A549 (cell line): Measurements from ENCODE around the gene SNAI3.

Experiments
- BHLHE40 ChIP-seq: IDR thresholded peaks from 2 replicates; pipeline ENCODE4 v1.6.1; 2012; ENCODE audit warnings: low read depth, low read length, inconsistent platforms
- ELK1 ChIP-seq: fragments of 150-350 bp; IDR thresholded peaks from 2 replicates; pipeline ENCODE4 v1.6.1; 2014; ENCODE audit warnings: low read depth, mild to moderate bottlenecking, low read length
- HMGXB4 ChIP-seq: fragments of 250-450 bp; sonication (Bioruptor Pico); IDR thresholded peaks from 2 replicates; pipeline ENCODE4 v1.5.0; 2021; ENCODE audit warnings: mild to moderate bottlenecking, moderate library complexity, borderline replicate concordance
- JUN ChIP-seq, 2 experiments: fragments of >200 bp; sonication (Bioruptor Twin); formaldehyde crosslinking; IDR thresholded peaks; 2 replicates in 1 of 2; 3 replicates in 1 of 2; pipeline ENCODE4 v1.6.1; 2016 to 2017
- KDM1A ChIP-seq: fragments of 200-600 bp; sonication (generic); IDR thresholded peaks from 2 replicates; pipeline ENCODE4 v1.6.1; 2016; ENCODE audit warnings: low read depth, mild to moderate bottlenecking
- NFE2L2 ChIP-seq: fragments of 150-350 bp; conservative IDR thresholded peaks from 2 replicates; pipeline ENCODE4 v1.6.1; 2014; ENCODE audit warnings: low read length
- POLR2A ChIP-seq: IDR thresholded peaks from 2 replicates; pipeline ENCODE4 v1.6.1; 2012; ENCODE audit warnings: mild to moderate bottlenecking, low read length
- REST ChIP-seq: fragments of 200-600 bp; sonication (generic); IDR thresholded peaks from 2 replicates; pipeline ENCODE4 v1.6.1; 2016; ENCODE audit warnings: antibody characterized with exemption, mild to moderate bottlenecking, moderate library complexity
- RFX5 ChIP-seq: fragments of 450-650 bp; IDR thresholded peaks from 2 replicates; pipeline ENCODE4 v1.7.1; 2014; ENCODE audit warnings: antibody characterized with exemption, mild to moderate bottlenecking, moderate library complexity
- TFCP2L1 ChIP-seq: fragments of 250-450 bp; sonication (Bioruptor Pico); IDR thresholded peaks from 2 replicates; pipeline ENCODE4 v1.5.0; 2021; ENCODE audit warnings: mild to moderate bottlenecking
- ZC3H11A ChIP-seq: fragments of 450-650 bp; IDR thresholded peaks from 2 replicates; pipeline ENCODE4 v1.6.1; 2014; ENCODE audit warnings: antibody characterized with exemption, mild to moderate bottlenecking
- TF ChIP-seq, protein P1 (sequence below): fragments of >200 bp; sonication (Bioruptor Twin); formaldehyde crosslinking; IDR thresholded peaks from 3 replicates; pipeline ENCODE4 v1.5.1; 2016
- TF ChIP-seq, protein P2 (sequence below): fragments of 450-650 bp; IDR thresholded peaks from 2 replicates; pipeline ENCODE4 v1.6.1; 2014; ENCODE audit warnings: antibody characterized with exemption

DNA sequence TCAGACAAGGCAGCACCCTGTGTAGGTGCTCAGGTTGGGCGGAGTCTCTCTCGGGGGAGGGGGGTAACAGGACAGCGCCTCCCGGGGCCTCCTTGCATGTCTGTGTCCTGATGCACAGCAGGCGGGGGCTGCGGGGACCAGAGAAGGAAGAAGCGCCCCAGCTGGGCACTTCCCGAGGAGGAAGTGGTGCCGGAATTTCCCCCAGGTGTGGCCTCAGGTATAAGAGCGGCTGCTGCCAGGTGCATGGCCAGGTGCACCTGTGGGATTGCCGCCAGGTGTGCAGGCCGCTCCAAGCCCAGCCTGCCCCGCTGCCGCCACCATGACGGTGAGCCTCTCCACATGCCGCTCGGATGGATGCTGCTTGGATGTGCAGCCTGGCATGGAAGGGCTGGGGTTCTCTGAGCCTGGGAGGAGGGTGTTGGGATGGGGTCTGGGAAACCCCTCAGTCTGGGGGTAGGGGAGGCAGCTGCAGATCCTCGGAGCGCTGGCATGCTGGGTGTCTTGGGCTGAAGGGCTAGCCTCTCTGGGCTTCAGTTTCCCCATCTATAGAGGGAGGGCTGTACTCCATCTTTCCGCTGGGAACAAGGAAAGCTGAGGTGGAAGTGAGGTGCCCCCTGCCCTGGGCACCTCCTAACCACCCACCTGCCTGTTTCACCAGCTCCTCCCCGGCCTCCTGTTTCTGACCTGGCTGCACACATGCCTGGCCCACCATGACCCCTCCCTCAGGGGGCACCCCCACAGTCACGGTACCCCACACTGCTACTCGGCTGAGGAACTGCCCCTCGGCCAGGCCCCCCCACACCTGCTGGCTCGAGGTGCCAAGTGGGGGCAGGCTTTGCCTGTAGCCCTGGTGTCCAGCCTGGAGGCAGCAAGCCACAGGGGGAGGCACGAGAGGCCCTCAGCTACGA, 47.7 kb downstream of the SNAI3 start, which contains the start of gene IL17C:
- TF ChIP-seq, protein P1, sequence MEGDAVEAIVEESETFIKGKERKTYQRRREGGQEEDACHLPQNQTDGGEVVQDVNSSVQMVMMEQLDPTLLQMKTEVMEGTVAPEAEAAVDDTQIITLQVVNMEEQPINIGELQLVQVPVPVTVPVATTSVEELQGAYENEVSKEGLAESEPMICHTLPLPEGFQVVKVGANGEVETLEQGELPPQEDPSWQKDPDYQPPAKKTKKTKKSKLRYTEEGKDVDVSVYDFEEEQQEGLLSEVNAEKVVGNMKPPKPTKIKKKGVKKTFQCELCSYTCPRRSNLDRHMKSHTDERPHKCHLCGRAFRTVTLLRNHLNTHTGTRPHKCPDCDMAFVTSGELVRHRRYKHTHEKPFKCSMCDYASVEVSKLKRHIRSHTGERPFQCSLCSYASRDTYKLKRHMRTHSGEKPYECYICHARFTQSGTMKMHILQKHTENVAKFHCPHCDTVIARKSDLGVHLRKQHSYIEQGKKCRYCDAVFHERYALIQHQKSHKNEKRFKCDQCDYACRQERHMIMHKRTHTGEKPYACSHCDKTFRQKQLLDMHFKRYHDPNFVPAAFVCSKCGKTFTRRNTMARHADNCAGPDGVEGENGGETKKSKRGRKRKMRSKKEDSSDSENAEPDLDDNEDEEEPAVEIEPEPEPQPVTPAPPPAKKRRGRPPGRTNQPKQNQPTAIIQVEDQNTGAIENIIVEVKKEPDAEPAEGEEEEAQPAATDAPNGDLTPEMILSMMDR: no peak
- TF ChIP-seq ZC3H11A (no peak), HMGXB4 (CRISPR knock-in tag) (no peak), JUN (IDR thresholded peaks at IDR 0.05) (no peak), NFE2L2 (no peak), TFCP2L1 (CRISPR knock-in tag) (no peak), RFX5 (no peak), POLR2A (no peak), REST (no peak), BHLHE40 (no peak), KDM1A (no peak), ELK1 (no peak)
- TF ChIP-seq, protein P2, sequence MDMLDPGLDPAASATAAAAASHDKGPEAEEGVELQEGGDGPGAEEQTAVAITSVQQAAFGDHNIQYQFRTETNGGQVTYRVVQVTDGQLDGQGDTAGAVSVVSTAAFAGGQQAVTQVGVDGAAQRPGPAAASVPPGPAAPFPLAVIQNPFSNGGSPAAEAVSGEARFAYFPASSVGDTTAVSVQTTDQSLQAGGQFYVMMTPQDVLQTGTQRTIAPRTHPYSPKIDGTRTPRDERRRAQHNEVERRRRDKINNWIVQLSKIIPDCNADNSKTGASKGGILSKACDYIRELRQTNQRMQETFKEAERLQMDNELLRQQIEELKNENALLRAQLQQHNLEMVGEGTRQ: no peak
